Measurements from ENCODE around the gene CAMTA2.

CAMTA2 gene

GRCh38 chr17:4965311-4965986, 22.0 kb downstream of the CAMTA2 start:
- peaks cover 11% of the 10 kb centered on the region for H3K36me3 ChIP-seq (ENCODE audit: control insufficient read depth, insufficient read depth, low read length, severe bottlenecking)
- DNase-seq (ENCODE audit: low read depth): no peak
- no peak overlapping the region for H3K4me3 ChIP-seq (ENCODE audit: low read length)
- no peaks in the 10 kb centered on the region for H3K9me3 ChIP-seq (ENCODE audit: control insufficient read depth, low read length)
- H3K27me3 ChIP-seq (replicated peaks; ENCODE audit: control insufficient read depth, insufficient read depth, low read length): no peaks in the 10 kb centered on the region
- no peak overlapping the region for H3K9ac ChIP-seq (ENCODE audit: low read length)
- peaks cover 31% of the 10 kb centered on the region for H3K4me1 ChIP-seq (ENCODE audit: control insufficient read depth, insufficient read depth, low read length)

- peaks cover 23% of the 10 kb centered on the region for H3K36me3 ChIP-seq (ENCODE audit: control insufficient read depth, insufficient read depth, low read length, severe bottlenecking)
- H3K27me3 ChIP-seq (replicated peaks; ENCODE audit: control insufficient read depth, insufficient read depth, low read length): no peaks in the 10 kb centered on the region
- no peaks in the 10 kb centered on the region for H3K9me3 ChIP-seq (ENCODE audit: control insufficient read depth, low read length)
- no peak overlapping the region for H3K9ac ChIP-seq (ENCODE audit: low read length)
- no peak for DNase-seq (ENCODE audit: low read depth)
- H3K4me3 ChIP-seq (ENCODE audit: low read length): no peak overlapping the region
- H3K4me1 ChIP-seq (ENCODE audit: control insufficient read depth, insufficient read depth, low read length): no peaks in the 10 kb centered on the region
Measured at GRCh38 chr17:4960279-4960922, 27.1 kb downstream of the CAMTA2 start.

GRCh38 chr17:4959261-4959965, 28.1 kb downstream of the CAMTA2 start:
- no peak for DNase-seq (ENCODE audit: low read depth)
- H3K36me3 ChIP-seq (ENCODE audit: control insufficient read depth, insufficient read depth, low read length, severe bottlenecking): peaks cover 22% of the 10 kb centered on the region
- no peaks in the 10 kb centered on the region for H3K9me3 ChIP-seq (ENCODE audit: control insufficient read depth, low read length)
- H3K9ac ChIP-seq (ENCODE audit: low read length): no peak overlapping the region
- no peak overlapping the region for H3K4me3 ChIP-seq (ENCODE audit: low read length)
- H3K27me3 ChIP-seq (replicated peaks; ENCODE audit: control insufficient read depth, insufficient read depth, low read length): no peaks in the 10 kb centered on the region
- H3K4me1 ChIP-seq (ENCODE audit: control insufficient read depth, insufficient read depth, low read length): no peaks in the 10 kb centered on the region

DNA sequence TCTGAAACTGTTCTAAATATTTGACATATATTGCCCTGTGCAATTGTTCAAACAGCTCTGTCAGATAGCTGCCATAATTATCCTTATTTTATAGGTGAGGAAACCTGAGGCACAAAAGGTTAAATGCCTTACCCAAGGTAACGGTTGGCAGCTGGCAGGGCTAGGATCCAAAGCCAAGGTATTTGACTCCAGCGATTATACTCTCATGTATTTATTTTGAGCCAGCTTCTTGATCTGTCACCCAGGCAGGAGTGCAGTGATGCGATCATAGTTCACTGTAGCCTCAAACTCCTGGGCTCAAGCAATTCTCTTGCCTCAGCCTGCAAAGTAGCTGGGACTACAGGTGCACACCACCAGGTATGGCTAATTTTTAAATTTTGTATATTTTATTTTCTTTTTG, 29.4 kb downstream of the CAMTA2 start:
- H3K4me1 ChIP-seq (ENCODE audit: control insufficient read depth, insufficient read depth, low read length): peaks cover 13% of the 10 kb centered on the region
- no peak for DNase-seq (ENCODE audit: low read depth)
- no peaks in the 10 kb centered on the region for H3K27me3 ChIP-seq (replicated peaks; ENCODE audit: control insufficient read depth, insufficient read depth, low read length)
- no peaks in the 10 kb centered on the region for H3K9me3 ChIP-seq (ENCODE audit: control insufficient read depth, low read length)
- no peak overlapping the region for H3K4me3 ChIP-seq (ENCODE audit: low read length)
- no peak overlapping the region for H3K9ac ChIP-seq (ENCODE audit: low read length)
- H3K36me3 ChIP-seq (ENCODE audit: control insufficient read depth, insufficient read depth, low read length, severe bottlenecking): peaks cover 22% of the 10 kb centered on the region

DNA sequence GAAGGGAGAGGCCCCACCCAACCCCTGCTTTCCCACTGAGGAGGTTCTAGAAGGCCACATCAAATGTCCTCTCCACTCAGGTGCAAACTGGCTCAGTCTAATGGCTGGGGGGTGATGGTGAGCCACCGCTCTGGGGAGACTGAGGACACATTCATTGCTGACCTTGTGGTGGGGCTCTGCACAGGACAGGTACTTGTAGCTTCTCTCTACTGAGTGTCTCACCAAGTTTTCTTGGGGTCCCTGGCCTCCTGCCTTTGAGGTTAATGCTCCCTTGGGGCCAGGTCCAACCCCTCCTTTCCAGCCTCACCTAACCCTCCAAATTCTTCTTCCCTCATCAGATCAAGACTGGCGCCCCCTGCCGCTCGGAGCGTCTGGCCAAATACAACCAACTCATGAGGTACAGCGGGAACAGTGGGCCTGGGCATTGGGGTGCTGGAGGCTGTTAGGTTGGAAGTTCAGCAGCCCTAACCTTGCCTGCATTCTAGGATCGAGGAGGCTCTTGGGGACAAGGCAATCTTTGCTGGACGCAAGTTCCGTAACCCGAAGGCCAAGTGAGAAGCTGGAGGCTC, 30.9 kb downstream of the CAMTA2 start:
- H3K9me3 ChIP-seq (ENCODE audit: control insufficient read depth, low read length): no peaks in the 10 kb centered on the region
- peaks cover 22% of the 10 kb centered on the region for H3K36me3 ChIP-seq (ENCODE audit: control insufficient read depth, insufficient read depth, low read length, severe bottlenecking)
- no peak overlapping the region for H3K9ac ChIP-seq (ENCODE audit: low read length)
- H3K4me3 ChIP-seq (ENCODE audit: low read length): no peak overlapping the region
- no peaks in the 10 kb centered on the region for H3K27me3 ChIP-seq (replicated peaks; ENCODE audit: control insufficient read depth, insufficient read depth, low read length)
- DNase-seq (ENCODE audit: low read depth): no peak
- H3K4me1 ChIP-seq (ENCODE audit: control insufficient read depth, insufficient read depth, low read length): peaks cover 18% of the 10 kb centered on the region

GRCh38 chr17:4955091-4955490, 32.4 kb downstream of the CAMTA2 start:
- Histone ChIP-seq H3K9me3 (ENCODE audit: control insufficient read depth, low read length) (no peaks in the 10 kb centered on the region), H3K4me1 (ENCODE audit: control insufficient read depth, insufficient read depth, low read length) (peaks cover 27% of the 10 kb centered on the region), H3K27me3 (replicated peaks; ENCODE audit: control insufficient read depth, insufficient read depth, low read length) (no peaks in the 10 kb centered on the region), H3K4me3 (ENCODE audit: low read length) (no peak overlapping the region), H3K36me3 (ENCODE audit: control insufficient read depth, insufficient read depth, low read length, severe bottlenecking) (peaks cover 12% of the 10 kb centered on the region), H3K9ac (ENCODE audit: low read length) (no peak overlapping the region)
- DNase-seq (ENCODE audit: low read depth): no peak

DNA sequence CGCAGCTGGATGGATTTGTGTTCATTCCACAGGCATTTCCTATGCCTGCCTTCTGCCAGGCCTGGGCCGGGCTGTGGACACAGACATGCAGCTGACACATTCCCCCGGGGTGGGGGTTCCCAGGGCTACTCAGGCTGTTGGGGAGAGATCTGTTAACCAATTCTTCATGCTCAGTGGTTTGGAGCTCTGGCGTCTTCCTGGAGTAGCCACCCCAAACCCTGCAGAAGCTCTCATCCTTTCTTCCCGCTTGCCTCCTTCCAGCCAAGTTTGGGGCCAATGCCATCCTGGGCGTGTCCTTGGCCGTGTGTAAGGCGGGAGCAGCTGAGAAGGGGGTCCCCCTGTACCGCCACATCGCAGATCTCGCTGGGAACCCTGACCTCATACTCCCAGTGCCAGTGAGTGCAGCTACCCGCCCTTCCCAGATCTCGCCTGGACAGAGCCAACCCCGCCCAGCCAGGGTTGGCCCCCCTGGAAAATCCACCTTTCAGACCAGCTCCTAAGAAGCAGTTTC, 34.0 kb downstream of the CAMTA2 start:
- H3K4me3 ChIP-seq (ENCODE audit: low read length): no peak overlapping the region
- H3K4me1 ChIP-seq (ENCODE audit: control insufficient read depth, insufficient read depth, low read length): peaks cover 27% of the 10 kb centered on the region
- H3K9ac ChIP-seq (ENCODE audit: low read length): no peak overlapping the region
- peak; percentile 65 for DNase-seq (ENCODE audit: low read depth)
- H3K27me3 ChIP-seq (replicated peaks; ENCODE audit: control insufficient read depth, insufficient read depth, low read length): no peaks in the 10 kb centered on the region
- H3K36me3 ChIP-seq (ENCODE audit: control insufficient read depth, insufficient read depth, low read length, severe bottlenecking): no peaks in the 10 kb centered on the region
- H3K9me3 ChIP-seq (ENCODE audit: control insufficient read depth, low read length): no peaks in the 10 kb centered on the region

- Histone ChIP-seq H3K36me3 (ENCODE audit: control insufficient read depth, insufficient read depth, low read length, severe bottlenecking) (peaks cover 3% of the 10 kb centered on the region), H3K27me3 (replicated peaks; ENCODE audit: control insufficient read depth, insufficient read depth, low read length) (no peaks in the 10 kb centered on the region), H3K9me3 (ENCODE audit: control insufficient read depth, low read length) (no peaks in the 10 kb centered on the region), H3K4me3 (ENCODE audit: low read length) (no peak overlapping the region), H3K4me1 (ENCODE audit: control insufficient read depth, insufficient read depth, low read length) (peaks cover 28% of the 10 kb centered on the region), H3K9ac (ENCODE audit: low read length) (no peak overlapping the region)
- DNase-seq (ENCODE audit: low read depth): no peak
Measured at GRCh38 chr17:4951486-4951885, 36.0 kb downstream of the CAMTA2 start.

DNA sequence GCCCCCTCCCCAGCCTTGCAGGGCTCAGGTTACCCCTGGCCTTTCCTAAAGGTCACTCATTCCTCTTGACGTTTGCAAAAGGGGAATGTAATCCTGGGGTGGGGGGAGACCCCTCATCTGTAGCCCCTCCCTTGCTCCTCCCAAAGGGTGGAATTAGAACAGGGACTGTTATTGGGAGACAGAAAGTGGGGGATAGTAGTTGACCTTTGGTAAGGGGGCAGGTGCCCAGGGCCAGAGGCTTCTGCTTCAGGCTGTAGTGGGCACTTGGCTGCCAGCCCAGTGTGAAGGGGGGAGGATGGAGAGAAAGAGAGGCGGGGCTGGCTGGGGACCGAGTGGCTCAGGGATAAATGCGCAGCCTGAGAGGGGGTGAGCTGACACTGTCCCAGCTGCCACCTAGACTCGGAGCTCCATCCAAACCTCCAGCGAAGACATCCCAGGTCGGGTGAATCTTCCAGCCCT, 36.7 kb downstream of the CAMTA2 start, which contains the start of gene ENO3:
Gene ENO3, plus strand, starts transcription at position 374 of the 459 bp plus-strand sequence. CDS start 711 bp downstream, outside the sequence.
- DNase-seq (ENCODE audit: low read depth): no peak
- Histone ChIP-seq H3K36me3 (ENCODE audit: control insufficient read depth, insufficient read depth, low read length, severe bottlenecking) (peaks cover 10% of the 10 kb centered on the region), H3K9ac (ENCODE audit: low read length) (peak within 1 kb of the TSS; percentile 87), H3K9me3 (ENCODE audit: control insufficient read depth, low read length) (no peaks in the 10 kb centered on the region), H3K4me1 (ENCODE audit: control insufficient read depth, insufficient read depth, low read length) (peaks cover 35% of the 10 kb centered on the region), H3K27me3 (replicated peaks; ENCODE audit: control insufficient read depth, insufficient read depth, low read length) (no peaks in the 10 kb centered on the region), H3K4me3 (ENCODE audit: low read length) (peak within 1 kb of the TSS; percentile 77)

DNA sequence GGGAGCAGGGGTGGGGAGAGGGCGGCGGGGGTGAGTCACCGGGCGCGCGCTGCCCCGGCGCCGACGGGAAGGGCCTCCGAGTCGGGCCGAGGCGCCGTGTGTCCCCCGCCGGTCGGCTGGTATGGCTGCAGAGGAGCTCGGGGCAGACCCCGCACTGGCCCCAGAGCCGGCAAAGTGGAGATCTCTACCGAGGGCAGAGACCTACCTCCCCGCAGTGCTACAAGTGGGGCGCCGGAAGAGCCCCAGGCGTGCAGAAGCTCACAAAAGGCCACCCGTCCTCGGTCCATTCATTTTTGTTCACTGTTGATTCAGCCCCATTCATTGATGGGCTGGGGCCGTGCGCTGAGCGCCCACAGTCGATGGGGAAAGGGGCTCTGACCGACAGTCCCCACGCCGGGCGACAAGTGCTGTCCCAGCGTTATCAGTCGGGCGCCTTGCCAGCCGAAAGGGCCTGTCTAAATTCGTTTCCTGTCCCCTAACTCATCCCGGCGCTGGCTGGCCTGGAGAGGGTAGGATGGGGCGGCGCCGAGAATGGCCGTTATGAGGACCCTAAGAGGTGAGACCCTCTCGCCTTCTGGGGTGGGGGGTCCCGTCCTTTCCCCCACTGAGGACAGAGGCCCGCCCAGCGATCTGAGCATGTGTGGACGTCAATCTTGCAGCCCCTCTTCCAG, 37.3 kb downstream of the CAMTA2 start:
- Histone ChIP-seq H3K9ac (ENCODE audit: low read length) (peak overlapping the region; percentile 87), H3K4me1 (ENCODE audit: control insufficient read depth, insufficient read depth, low read length) (peaks cover 41% of the 10 kb centered on the region)
- no peak for DNase-seq (ENCODE audit: low read depth)

More for the DNA sequence above, 37.3 kb downstream of the CAMTA2 start:
- peaks cover 16% of the 10 kb centered on the region for H3K36me3 ChIP-seq (ENCODE audit: control insufficient read depth, insufficient read depth, low read length, severe bottlenecking)
- H3K4me3 ChIP-seq (ENCODE audit: low read length): peak overlapping the region; percentile 77
- H3K27me3 ChIP-seq (replicated peaks; ENCODE audit: control insufficient read depth, insufficient read depth, low read length): no peaks in the 10 kb centered on the region
- H3K9me3 ChIP-seq (ENCODE audit: control insufficient read depth, low read length): no peaks in the 10 kb centered on the region
